ENCODE measurements around the gene ROCK1.
"Not testable (repeated sequence)": the region's sequence is repeated elsewhere in the genome, so short reads cannot be mapped to it uniquely, and the experiment has no call there.

ROCK1 gene

GRCh38 chr18:20988726-20989125, 122.9 kb downstream of the ROCK1 start:
- Histone ChIP-seq H3K9me3 (ENCODE audit: control insufficient read depth, insufficient read depth, low read depth, low read length) (no peaks in the 10 kb centered on the region), H3K27ac (ENCODE audit: low read depth, low read length) (no peak overlapping the region), H3K36me3 (ENCODE audit: control insufficient read depth, insufficient read depth, low read length) (peaks cover 34% of the 10 kb centered on the region), H3K4me3 (ENCODE audit: low read depth, low read length) (no peak overlapping the region), H3K4me1 (ENCODE audit: control insufficient read depth, insufficient read depth, low read length) (no peaks in the 10 kb centered on the region), H3K27me3 (ENCODE audit: control insufficient read depth, insufficient read depth, low read length) (no peaks in the 10 kb centered on the region), H3K9ac (ENCODE audit: low read length) (no peak overlapping the region)

GRCh38 chr18:20975077-20975476, 136.5 kb downstream of the ROCK1 start:
- H3K27ac ChIP-seq (ENCODE audit: low read depth, low read length) = no peak overlapping the region
- no peaks in the 10 kb centered on the region for H3K4me1 ChIP-seq (ENCODE audit: control insufficient read depth, insufficient read depth, low read length)
- no peaks in the 10 kb centered on the region for H3K9me3 ChIP-seq (ENCODE audit: control insufficient read depth, insufficient read depth, low read depth, low read length)
- H3K4me3 ChIP-seq (ENCODE audit: low read depth, low read length) = no peak overlapping the region
- no peak overlapping the region for H3K9ac ChIP-seq (ENCODE audit: low read length)
- H3K36me3 ChIP-seq (ENCODE audit: control insufficient read depth, insufficient read depth, low read length) = peaks cover 27% of the 10 kb centered on the region
- H3K27me3 ChIP-seq (ENCODE audit: control insufficient read depth, insufficient read depth, low read length) = no peaks in the 10 kb centered on the region

- H3K36me3 ChIP-seq (ENCODE audit: control insufficient read depth, insufficient read depth, low read length) = peaks cover 28% of the 10 kb centered on the region
- no peaks in the 10 kb centered on the region for H3K4me1 ChIP-seq (ENCODE audit: control insufficient read depth, insufficient read depth, low read length)
- H3K9me3 ChIP-seq (ENCODE audit: control insufficient read depth, insufficient read depth, low read depth, low read length) = no peaks in the 10 kb centered on the region
- H3K27ac ChIP-seq (ENCODE audit: low read depth, low read length) = no peak overlapping the region
- H3K9ac ChIP-seq (ENCODE audit: low read length) = no peak overlapping the region
- no peaks in the 10 kb centered on the region for H3K27me3 ChIP-seq (ENCODE audit: control insufficient read depth, insufficient read depth, low read length)
- H3K4me3 ChIP-seq (ENCODE audit: low read depth, low read length) = no peak overlapping the region
Measured at GRCh38 chr18:20971886-20972267, 139.7 kb downstream of the ROCK1 start.

DNA sequence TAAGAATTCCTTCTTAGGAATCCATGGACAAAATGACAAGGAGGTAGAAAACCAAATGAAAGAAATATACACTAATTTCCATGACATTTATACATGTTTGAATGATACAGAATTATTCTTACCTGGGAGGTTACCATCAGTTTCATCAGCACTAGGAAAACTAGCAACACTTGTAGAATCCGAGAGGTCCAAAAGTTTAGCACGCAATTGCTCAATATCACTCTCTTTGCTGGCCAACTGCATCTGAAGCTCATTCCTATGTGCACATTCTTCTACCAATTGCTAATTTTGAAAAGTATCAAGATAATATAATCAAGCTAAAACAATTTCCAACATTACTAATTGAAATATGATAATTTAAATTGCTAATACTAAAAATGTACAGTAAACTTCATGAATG, 144.8 kb downstream of the ROCK1 start:
- H3K4me1 ChIP-seq (ENCODE audit: control insufficient read depth, insufficient read depth, low read length) = no peaks in the 10 kb centered on the region
- H3K27me3 ChIP-seq (ENCODE audit: control insufficient read depth, insufficient read depth, low read length) = no peaks in the 10 kb centered on the region
- no peak overlapping the region for H3K4me3 ChIP-seq (ENCODE audit: low read depth, low read length)
- H3K27ac ChIP-seq (ENCODE audit: low read depth, low read length) = no peak overlapping the region
- H3K9me3 ChIP-seq (ENCODE audit: control insufficient read depth, insufficient read depth, low read depth, low read length) = no peaks in the 10 kb centered on the region
- no peak overlapping the region for H3K9ac ChIP-seq (ENCODE audit: low read length)
- H3K36me3 ChIP-seq (ENCODE audit: control insufficient read depth, insufficient read depth, low read length) = peaks cover 34% of the 10 kb centered on the region

- Histone ChIP-seq H3K9ac (ENCODE audit: low read length) (no peak overlapping the region), H3K27me3 (ENCODE audit: control insufficient read depth, insufficient read depth, low read length) (no peaks in the 10 kb centered on the region), H3K4me3 (ENCODE audit: low read depth, low read length) (no peak overlapping the region), H3K36me3 (ENCODE audit: control insufficient read depth, insufficient read depth, low read length) (peaks cover 17% of the 10 kb centered on the region), H3K4me1 (ENCODE audit: control insufficient read depth, insufficient read depth, low read length) (no peaks in the 10 kb centered on the region), H3K27ac (ENCODE audit: low read depth, low read length) (no peak overlapping the region), H3K9me3 (ENCODE audit: control insufficient read depth, insufficient read depth, low read depth, low read length) (no peaks in the 10 kb centered on the region)
Measured at GRCh38 chr18:20963027-20963426, 148.6 kb downstream of the ROCK1 start.

DNA sequence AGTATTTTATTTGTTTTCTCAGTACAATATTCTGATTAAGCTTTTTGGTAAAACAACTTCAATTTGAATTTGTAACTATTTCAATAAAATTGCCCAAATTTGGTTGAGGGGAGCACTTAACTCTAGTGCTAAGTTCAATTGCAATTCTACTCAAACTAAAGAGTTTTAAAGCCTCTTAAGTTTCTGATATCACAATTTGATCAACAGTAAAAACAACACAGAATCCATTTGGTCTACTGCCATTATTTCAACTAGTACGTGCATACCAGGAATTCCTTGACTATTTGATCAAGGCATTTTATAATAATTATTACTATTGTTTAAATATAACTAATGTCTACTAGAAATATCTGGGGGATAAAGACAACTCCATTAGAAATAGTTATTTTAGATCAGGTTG, 150.9 kb downstream of the ROCK1 start:
- no peaks in the 10 kb centered on the region for H3K27me3 ChIP-seq (ENCODE audit: control insufficient read depth, insufficient read depth, low read length)
- peaks cover 7% of the 10 kb centered on the region for H3K36me3 ChIP-seq (ENCODE audit: control insufficient read depth, insufficient read depth, low read length)
- no peak overlapping the region for H3K4me3 ChIP-seq (ENCODE audit: low read depth, low read length)
- H3K27ac ChIP-seq (ENCODE audit: low read depth, low read length) = no peak overlapping the region
- H3K4me1 ChIP-seq (ENCODE audit: control insufficient read depth, insufficient read depth, low read length) = no peaks in the 10 kb centered on the region
- H3K9me3 ChIP-seq (ENCODE audit: control insufficient read depth, insufficient read depth, low read depth, low read length) = no peaks in the 10 kb centered on the region
- no peak overlapping the region for H3K9ac ChIP-seq (ENCODE audit: low read length)

DNA sequence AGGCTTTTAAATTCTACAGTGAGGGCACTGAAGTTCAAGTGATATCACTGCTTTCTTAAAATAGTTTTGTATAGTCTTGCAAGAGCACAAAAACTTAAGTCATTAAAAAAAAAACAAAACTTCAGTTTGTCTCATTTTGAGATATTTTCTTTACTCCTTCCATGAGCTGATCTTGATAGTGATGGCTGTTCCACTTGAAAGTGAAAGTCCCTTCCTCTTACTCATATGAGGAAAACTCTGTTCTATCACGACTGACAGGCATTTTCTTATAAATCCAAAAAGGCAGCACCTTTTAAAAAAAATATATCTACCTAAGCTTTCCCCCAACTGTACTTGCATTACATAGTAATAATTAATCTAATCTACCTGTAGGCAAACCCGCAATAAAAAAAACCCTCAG, 160.8 kb downstream of the ROCK1 start:
- H3K27me3 ChIP-seq (ENCODE audit: control insufficient read depth, insufficient read depth, low read length); H3K9ac ChIP-seq (ENCODE audit: low read length); H3K9me3 ChIP-seq (ENCODE audit: control insufficient read depth, insufficient read depth, low read depth, low read length); H3K36me3 ChIP-seq (ENCODE audit: control insufficient read depth, insufficient read depth, low read length); H3K4me1 ChIP-seq (ENCODE audit: control insufficient read depth, insufficient read depth, low read length); H3K27ac ChIP-seq (ENCODE audit: low read depth, low read length); H3K4me3 ChIP-seq (ENCODE audit: low read depth, low read length): not testable (repeated sequence)
